Urothelium cell line (cell line): ENCODE measurements around the gene KCNQ4.

Source experiments
- DNase-seq: peaks from one replicate; pipeline ENCODE4 v3.0.0; 2011; ENCODE audit warnings: low spot score, mixed read lengths
- FAIRE-seq: peaks from 2 replicates; lab custom pipeline; 2011; peaks lifted over from hg19 to GRCh38; lab: Jason Lieb, UNC

The KCNQ4 gene

GRCh38 chr1:40815420-40815819 lies 31.8 kb downstream of the KCNQ4 start:
- FAIRE-seq (no peak), DNase-seq (no peak)

GRCh38 chr1:40817791-40818263 lies 34.2 kb downstream of the KCNQ4 start:
- DNase-seq (no peak), FAIRE-seq (no peak)

GRCh38 chr1:40818264-40818961 lies 34.8 kb downstream of the KCNQ4 start:
- FAIRE-seq (no peak), DNase-seq (no peak)

GRCh38 chr1:40819101-40819500 lies 35.5 kb downstream of the KCNQ4 start:
- FAIRE-seq = no peak

GRCh38 chr1:40820251-40820797 lies 36.7 kb downstream of the KCNQ4 start:
- DNase-seq (no peak), FAIRE-seq (peak; percentile 87)

More at GRCh38 chr1:40819101-40819500, 35.5 kb downstream of the KCNQ4 start:
- no peak for DNase-seq

- FAIRE-seq (peak; percentile 46), DNase-seq (no peak)
Observed at GRCh38 chr1:40820911-40821693, 37.5 kb downstream of the KCNQ4 start.

GRCh38 chr1:40822890-40823289 lies 39.3 kb downstream of the KCNQ4 start:
- DNase-seq (no peak), FAIRE-seq (no peak)

GRCh38 chr1:40823345-40823744 lies 39.8 kb downstream of the KCNQ4 start:
- no peak for FAIRE-seq
- no peak for DNase-seq

- no peak for DNase-seq
- no peak for FAIRE-seq
Observed at GRCh38 chr1:40823983-40824382, 40.4 kb downstream of the KCNQ4 start.

- FAIRE-seq (peak; percentile 9), DNase-seq (no peak)
Observed at GRCh38 chr1:40824591-40825434, 41.2 kb downstream of the KCNQ4 start.

- DNase-seq (no peak), FAIRE-seq (peak; percentile 42)
Observed at GRCh38 chr1:40825435-40825788, 41.8 kb downstream of the KCNQ4 start.

GRCh38 chr1:40825996-40826395 lies 42.4 kb downstream of the KCNQ4 start:
- FAIRE-seq (no peak), DNase-seq (no peak)

GRCh38 chr1:40829631-40830245 lies 46.2 kb downstream of the KCNQ4 start:
- FAIRE-seq = peak; percentile 23
- DNase-seq = no peak

GRCh38 chr1:40830419-40830943 lies 46.9 kb downstream of the KCNQ4 start:
- DNase-seq = no peak
- FAIRE-seq = peak; percentile 94

GRCh38 chr1:40831001-40831732 lies 47.6 kb downstream of the KCNQ4 start:
- DNase-seq (no peak), FAIRE-seq (no peak)

- FAIRE-seq (no peak), DNase-seq (no peak)
Observed at GRCh38 chr1:40833979-40834378, 50.4 kb downstream of the KCNQ4 start.

GRCh38 chr1:40834968-40835545 lies 51.5 kb downstream of the KCNQ4 start:
- FAIRE-seq (no peak), DNase-seq (no peak)

- FAIRE-seq (no peak), DNase-seq (no peak)
Observed at GRCh38 chr1:40836283-40836682, 52.7 kb downstream of the KCNQ4 start.

GRCh38 chr1:40837601-40838000 lies 54.0 kb downstream of the KCNQ4 start:
- peak; percentile 20 for FAIRE-seq
- DNase-seq = no peak
